HG03139 (cell line): Measurements from ENCODE around the gene EFHC1.

Experiments
- ATAC-seq: cut with Tn5 transposase; IDR thresholded peaks from one replicate; pipeline ENCODE4 v1.9.1; 2021; ENCODE audit not compliant: unreplicated experiment

The EFHC1 gene

DNA sequence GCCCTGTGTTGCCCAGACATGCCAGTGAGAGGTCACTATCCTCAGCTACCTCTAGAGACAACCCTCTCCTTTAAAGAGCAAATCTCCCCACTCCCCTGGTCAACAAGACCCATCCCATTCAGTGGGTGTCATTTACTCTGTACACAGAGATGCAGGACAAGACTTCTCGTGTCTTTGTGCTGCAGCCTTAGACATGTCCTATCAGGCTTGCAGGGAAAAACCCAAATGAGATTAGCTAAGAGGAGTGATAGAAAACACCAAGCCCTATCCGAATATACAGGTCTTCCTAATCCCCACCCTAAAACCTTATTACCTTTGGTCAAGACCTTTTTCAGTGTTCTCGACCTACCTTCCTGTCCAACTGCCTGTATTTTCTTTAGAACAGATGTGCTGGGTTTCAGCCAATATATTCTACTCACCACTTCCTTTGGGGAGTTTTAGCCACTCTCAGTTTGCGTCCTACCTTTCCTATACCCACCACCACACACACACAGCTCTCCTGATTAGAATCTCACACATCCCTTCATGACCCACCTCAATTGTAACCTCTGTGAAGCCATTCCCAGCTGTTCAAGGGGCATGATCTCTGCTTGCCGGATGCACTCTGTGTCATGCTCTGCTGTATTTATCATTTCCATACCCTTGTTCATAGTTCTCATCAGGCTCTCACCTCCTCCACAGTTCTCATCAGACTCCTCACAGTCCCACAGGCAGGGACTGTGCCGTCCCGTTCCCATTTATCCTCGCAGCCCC is 117.0 kb downstream of the EFHC1 start:
- peak; percentile 56 for ATAC-seq

- no peak for ATAC-seq
Observed at GRCh38 chr6:52538252-52538900, 118.2 kb downstream of the EFHC1 start.

DNA sequence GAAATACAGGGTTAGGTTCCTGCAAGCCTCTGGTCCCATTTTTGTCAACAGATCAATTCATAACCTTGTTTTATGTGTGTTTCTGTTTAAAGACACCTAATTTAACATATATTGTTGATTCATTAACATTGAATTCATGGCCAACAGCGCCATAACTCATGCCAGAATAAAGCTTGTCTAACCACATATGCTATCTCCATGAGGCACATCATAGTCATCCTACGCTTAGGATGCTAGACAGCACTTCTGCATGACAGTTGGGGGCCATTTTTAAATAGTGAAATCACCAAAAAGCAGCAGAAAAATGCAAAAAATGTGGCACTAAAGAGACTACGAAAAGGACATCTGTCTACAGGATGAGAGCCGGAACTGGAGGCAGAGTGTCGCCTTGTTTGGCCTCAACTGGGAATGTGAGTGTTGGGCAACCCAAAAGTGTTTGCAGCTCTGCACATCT is 118.8 kb downstream of the EFHC1 start:
- ATAC-seq, result no peak

- ATAC-seq, result no peak
Observed at GRCh38 chr6:52539607-52540006, 119.5 kb downstream of the EFHC1 start.

DNA sequence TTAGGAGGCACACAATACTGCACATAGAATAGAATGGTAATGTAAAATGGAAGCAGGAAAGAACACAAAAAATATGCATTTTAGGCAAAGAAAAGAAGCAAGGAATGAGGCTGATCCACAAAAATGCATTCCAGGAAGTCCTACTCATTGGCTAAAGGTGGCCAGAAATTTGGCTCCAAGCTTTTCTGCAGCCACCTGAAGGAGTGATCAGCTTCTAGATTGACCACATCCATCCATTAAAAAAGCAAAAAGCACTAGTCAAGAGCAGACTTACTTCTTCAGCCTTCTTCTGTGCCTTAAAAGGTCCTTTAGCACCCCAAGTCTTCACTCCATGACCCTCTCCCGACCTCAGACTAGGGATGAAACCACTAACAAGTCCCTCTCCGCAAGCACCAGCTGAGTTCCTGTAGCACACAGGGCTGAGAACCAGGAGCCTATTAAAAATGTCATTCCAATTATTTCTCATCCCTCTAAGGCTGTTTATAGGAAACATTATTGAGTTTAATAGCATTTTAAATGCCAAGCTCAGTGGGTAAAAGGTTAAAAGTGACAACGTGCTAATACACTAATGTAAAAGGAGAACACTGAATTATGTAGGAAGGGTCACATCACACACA is 120.3 kb downstream of the EFHC1 start:
- no peak for ATAC-seq

GRCh38 chr6:52541135-52541534 is 121.0 kb downstream of the EFHC1 start:
- no peak for ATAC-seq

GRCh38 chr6:52543262-52543661 is 123.1 kb downstream of the EFHC1 start:
- ATAC-seq, result no peak

DNA sequence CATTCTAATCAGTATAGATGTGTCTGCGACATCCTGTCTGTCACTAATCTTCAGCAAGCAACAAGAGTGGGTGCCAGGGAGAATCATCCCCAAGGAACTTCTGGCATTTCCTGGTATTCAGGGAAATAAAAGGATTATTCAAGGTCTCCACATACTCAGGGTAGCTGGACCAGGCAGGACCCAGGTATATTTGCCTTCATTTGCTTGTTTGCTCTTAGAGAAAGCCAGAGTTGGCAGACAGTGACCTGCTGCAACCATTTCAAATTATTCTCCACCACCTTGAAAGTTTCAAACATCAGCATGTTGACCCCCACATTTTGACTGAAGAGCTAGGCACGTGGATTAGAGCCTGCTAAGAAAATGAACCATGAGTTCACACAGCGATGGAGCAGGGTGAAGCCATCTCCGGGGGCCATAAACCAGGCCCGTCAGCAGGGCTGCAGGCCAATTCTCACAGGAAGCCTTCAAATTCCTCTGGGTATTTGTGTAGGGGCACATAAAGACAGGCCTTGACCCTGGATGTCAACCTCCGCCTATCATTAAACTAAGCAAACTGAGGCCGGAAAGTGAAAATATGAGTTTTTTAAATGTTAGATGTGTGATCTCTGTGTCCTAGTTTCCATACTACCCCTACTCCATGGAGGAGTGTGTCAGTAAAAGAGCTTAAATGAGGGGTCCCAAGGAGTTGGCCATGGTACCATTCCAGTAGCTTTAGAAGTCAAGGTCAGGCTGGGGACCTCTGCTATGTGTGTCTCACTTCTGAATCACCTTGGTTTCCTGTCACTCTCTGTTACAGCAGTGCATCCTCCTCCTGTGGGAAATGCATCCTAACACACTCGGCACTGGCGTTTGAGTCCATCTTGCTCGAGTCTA is 123.8 kb downstream of the EFHC1 start:
- no peak for ATAC-seq

- ATAC-seq, result no peak
Observed at GRCh38 chr6:52544602-52545405, 124.7 kb downstream of the EFHC1 start.

DNA sequence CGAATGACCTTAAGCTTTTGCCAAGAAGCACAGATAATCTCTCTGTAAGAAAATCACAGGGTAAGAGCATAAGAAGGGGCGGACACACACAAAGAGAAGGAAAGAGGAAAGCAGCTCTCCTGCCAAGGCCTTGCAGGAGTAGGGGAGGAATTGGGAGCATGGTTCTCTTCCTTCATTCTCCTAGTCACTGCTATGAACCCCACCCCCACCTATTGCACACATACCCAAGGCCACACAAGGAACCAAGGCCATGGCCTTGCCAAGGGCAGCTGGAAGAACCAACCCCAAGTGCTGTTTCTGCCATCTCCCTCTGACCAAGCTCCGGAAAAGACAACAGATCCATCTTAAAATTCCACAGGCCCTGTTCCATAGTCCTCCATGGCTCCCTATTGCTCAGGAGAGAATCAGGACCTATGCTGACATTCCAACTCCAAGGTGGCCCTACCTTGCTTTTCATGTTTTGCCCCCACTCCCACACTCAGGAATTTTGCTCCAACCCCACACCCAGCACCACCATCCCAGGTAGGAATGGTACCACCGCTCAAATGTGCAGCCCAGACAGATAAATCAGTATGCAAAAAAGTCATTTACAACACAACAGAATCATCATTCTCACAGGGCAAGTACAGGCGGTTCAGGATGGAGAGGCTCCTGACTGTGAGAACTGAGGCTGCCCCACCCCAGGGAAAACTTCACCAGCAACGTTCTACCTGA is 125.4 kb downstream of the EFHC1 start:
- ATAC-seq, result no peak

DNA sequence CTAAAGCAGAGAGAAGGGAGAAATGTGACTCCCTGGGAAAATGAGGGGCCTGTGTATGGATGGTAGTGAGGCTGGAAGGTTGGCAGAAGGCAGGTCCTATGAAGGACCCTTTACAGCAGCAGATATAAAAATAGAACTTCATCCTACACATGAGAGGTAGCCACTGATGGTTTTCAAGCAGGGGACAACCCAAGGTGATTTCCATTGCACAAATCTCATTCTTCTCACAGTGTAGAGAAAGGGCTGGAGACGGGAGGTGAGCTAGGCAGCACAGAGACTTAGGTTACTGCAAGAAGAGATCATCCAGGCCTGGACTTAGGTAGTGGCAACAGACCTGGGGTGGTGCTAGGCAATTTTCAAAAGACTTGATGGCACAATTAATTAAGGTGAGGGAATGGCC is 126.0 kb downstream of the EFHC1 start:
- ATAC-seq, result no peak

GRCh38 chr6:52546678-52547077 is 126.5 kb downstream of the EFHC1 start:
- ATAC-seq, result no peak

- ATAC-seq, result no peak
Observed at GRCh38 chr6:52547647-52548352, 127.7 kb downstream of the EFHC1 start.

DNA sequence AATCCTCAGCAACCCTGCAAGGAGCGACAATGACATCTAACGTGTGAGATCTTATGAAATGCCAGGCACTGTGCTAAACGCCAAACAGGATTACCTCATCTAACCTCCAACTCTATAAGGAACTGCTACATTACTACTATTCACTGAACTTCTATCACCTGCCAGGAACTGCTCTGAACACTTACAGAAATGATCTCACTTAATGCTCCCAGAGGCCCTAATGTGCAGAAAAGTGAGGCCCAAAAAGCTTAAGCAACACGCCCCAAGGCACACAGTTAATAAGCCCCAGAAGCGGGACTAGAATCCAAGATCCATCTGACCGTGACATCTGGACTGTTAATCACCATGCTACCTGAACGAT is 128.2 kb downstream of the EFHC1 start:
- no peak for ATAC-seq

DNA sequence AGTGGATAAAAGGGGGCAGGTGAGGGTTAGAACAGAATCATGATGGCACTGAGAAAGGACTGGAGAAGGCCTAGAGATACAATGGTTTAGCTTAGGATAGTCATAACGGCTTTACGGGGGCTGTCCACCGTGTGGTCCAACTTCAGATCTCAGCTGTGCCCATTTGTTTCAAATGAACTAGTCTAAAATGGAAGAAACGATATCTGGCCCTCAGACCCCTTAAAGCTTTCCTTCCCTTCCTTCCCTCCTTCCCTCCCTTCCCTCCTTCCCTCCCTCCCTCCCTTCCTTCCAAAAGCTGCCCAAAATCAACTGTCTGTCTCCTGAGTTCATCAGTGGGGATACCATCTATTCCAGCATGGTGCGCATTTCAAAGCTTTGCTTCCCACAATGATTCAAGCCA is 128.9 kb downstream of the EFHC1 start:
- no peak for ATAC-seq

- ATAC-seq, result no peak
Observed at GRCh38 chr6:52549428-52549827, 129.3 kb downstream of the EFHC1 start.

DNA sequence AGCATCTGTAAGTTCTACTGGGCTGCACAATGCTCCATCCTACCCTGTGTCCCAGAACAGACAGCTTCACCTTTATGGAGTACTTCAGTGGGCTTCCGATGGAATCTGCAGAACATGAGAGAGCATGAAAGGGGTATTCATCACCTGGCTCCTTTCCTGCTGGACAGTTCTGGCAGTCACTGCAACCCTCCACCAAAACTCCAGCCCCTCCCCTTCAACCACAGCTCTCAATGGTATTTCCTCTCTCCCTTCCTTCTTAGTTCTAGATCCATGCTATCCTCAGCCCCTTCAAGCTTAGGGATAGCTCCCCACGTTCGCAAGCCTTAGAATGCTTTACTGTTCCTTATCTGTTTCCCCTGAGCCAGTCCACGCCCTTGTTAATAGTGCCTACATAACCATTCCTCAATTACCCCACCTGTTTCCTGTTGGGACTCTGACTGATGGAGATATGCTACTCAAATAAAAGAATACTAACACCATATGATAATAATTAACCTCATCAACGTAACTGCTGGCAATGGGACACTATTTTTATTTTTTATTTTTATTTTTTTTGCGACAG is 130.0 kb downstream of the EFHC1 start:
- ATAC-seq, result no peak

DNA sequence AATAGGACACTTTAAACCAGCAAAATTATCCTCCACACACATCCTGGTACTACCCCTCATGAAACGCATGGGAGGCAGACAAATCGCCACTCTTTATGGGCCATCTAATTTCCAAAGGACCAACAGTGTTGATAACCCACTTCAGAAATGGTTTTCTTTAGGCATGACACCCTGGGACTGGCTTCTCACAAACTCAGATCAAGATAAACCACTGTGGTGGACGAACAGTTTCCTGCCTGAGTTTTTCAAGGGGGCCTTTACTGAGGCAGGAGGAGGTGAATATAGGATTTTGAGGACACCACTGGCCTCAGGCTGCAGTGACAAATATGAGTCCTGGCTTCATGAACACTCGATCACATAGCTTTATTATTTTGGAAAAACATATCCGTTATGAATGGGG is 130.7 kb downstream of the EFHC1 start:
- no peak for ATAC-seq
